ENCODE measurements around the gene MRPS31. TPM values are rescaled to one million over a fixed set of nuclear protein-coding genes. Genes with fewer than 3 reads are reported as not detected.

The MRPS31 gene
- polyA plus RNA-seq, 1 of the 3 experiments (the other 2 are of a cell fraction): 13.3 TPM

DNA sequence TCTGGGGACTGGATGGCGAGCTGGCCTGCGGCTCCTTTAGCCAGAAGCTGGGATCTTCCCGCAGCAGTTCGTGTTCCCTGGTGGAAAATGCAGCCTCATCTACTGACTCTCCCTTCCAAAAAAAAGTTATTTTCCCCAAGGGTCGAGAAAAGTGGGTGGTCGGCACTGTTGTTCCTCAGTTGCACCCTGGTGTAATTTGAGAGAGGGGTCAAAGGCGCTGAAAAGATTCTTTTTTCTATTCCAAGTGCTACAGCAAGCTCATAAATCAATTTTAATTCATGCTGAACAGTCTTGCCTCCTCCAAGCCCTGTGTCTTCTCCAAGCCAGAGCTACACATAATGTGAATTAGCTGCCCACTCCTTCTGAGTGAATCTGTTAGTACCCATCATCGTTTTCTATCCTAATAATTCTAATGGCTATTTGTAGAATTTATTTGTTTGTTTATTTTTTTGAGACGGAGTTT is 19.2 kb upstream of the MRPS31 start:
- Histone ChIP-seq H4K20me1 (ENCODE audit: insufficient read depth) (no peaks in the 10 kb centered on the region), H3K4me3 (ENCODE audit: low read depth in 2 of 2, low read length in 1 of 2) (peak overlapping the region; percentile 70 to 83), H3K27ac (ENCODE audit: low read depth in 2 of 2, low read length in 1 of 2) (peak overlapping the region; percentile 83 to 85), H3K9me2 (no peaks in the 10 kb centered on the region), H3K9ac (peak overlapping the region; percentile 89), H3K4me2 (peak overlapping the region; percentile 84), H2AFZ (ENCODE audit: low read depth) (peak overlapping the region; percentile 83; the same call in 1 of the 2 replicates), H3K4me1 (ENCODE audit: control insufficient read depth in 1 of 2, insufficient read depth in 2 of 2, low read depth in 1 of 2, low read length in 1 of 2) (peaks cover 0 to 11% of the 10 kb centered on the region in 2 experiments; a peak in 1 of 4 replicates), H3K79me2 (ENCODE audit: insufficient read depth) (peaks cover 31% of the 10 kb centered on the region), H3K9me3 (no peaks in the 10 kb centered on the region), H3K36me3 (replicated peaks in 1 of 2; ENCODE audit: control insufficient read depth in 1 of 2, insufficient read depth in 2 of 2, low read length in 1 of 2) (peaks cover 3 to 12% of the 10 kb centered on the region in 2 experiments), H3K27me3 (ENCODE audit: insufficient read depth) (no peaks in the 10 kb centered on the region), H3F3A (replicated peaks; ENCODE audit: insufficient read depth) (peaks cover 3% of the 10 kb centered on the region)
- POLR2A ChIA-PET: interaction anchor here (1.0 to 1.9 kb wide), 3 partner anchors 131 to 270 kb away, joined by 3 to 13 read pairs (median 3); no protein-coding TSS in a partner anchor
- WGBS (ENCODE audit: low lambda C conversion rate): 33% methylated on average over 5 of the region's 9 CpGs
- CTCF ChIA-PET: interaction anchor here (0.7 to 2.3 kb wide), 10 partner anchors 10 to 270 kb away, joined by 3 to 14 read pairs (median 5); partner anchors contain the start of gene WBP4
- TF ChIP-seq FOXM1 (IDR thresholded peaks at IDR 0.05; ENCODE audit: low read depth): no peak
- TF ChIP-seq, protein P1, sequence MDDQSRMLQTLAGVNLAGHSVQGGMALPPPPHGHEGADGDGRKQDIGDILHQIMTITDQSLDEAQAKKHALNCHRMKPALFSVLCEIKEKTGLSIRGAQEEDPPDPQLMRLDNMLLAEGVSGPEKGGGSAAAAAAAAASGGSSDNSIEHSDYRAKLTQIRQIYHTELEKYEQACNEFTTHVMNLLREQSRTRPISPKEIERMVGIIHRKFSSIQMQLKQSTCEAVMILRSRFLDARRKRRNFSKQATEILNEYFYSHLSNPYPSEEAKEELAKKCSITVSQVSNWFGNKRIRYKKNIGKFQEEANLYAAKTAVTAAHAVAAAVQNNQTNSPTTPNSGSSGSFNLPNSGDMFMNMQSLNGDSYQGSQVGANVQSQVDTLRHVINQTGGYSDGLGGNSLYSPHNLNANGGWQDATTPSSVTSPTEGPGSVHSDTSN (IDR thresholded peaks at IDR 0.05): no peak
- TF ChIP-seq TCF12 (IDR thresholded peaks at IDR 0.05): no peak
- no peak for TF ChIP-seq POLR2AphosphoS5 (IDR thresholded peaks at IDR 0.05; ENCODE audit: low read depth, low read length)
- TF ChIP-seq, protein P2, sequence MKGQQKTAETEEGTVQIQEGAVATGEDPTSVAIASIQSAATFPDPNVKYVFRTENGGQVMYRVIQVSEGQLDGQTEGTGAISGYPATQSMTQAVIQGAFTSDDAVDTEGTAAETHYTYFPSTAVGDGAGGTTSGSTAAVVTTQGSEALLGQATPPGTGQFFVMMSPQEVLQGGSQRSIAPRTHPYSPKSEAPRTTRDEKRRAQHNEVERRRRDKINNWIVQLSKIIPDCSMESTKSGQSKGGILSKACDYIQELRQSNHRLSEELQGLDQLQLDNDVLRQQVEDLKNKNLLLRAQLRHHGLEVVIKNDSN (IDR thresholded peaks at IDR 0.05; ENCODE audit: borderline replicate concordance, low read depth): no peak
- TF ChIP-seq JUND (IDR thresholded peaks at IDR 0.05): no peak
- peak; percentile 16 for DNase-seq

DNA sequence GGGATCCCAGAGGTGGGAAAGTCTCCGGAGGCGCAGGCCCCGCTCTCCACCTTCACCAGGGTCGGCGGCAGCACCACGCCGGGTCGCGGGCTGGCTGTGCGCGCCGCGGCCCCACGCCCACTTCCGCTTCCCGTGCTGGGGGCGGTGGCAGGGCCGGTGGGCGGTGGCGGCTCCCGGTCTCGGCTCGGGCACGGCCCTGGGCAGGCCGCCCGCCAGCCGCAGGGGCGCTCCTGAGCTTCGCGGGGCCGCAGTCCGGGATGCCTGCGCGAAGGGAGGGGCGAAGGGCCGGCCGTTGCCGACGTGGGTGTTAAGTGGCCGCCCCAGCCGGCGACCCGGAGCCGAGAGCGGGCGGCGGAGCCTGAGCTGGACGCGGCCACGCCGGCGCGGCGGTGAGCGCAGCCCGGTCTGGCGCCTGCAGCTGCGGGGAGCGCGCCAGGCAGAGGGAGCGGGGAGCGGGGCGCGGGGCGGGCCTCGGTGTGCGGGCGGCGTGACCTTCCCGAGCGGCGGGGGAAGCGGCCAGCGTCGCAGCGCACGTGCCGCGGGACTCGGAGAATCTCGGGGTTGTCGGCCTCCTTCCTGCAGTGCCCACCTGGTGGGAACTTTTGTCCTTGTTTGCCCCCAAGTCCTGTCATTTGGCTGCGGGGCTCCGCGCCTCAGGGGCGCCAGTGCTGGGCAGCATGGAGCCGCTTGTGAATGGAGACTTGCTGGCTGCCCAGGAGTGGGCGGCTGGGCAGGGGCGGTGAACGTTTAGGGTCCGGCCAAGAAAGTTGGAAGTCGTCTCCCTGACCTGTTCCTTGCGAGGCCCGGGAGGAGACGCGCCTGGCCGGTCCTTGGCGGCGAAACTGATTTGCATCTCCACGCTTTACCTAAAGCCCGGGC is 18.5 kb upstream of the MRPS31 start, which contains the start of gene SLC25A15:
Gene SLC25A15 (plus strand): TSS at position 337 of the 879 bp plus-strand sequence. CDS start 3,616 bp downstream, outside the sequence.
- Histone ChIP-seq H2AFZ (ENCODE audit: low read depth) (peak within 1 kb of the TSS; percentile 92), H3F3A (replicated peaks; ENCODE audit: insufficient read depth) (peaks cover 3% of the 10 kb centered on the region), H3K9me2 (no peaks in the 10 kb centered on the region), H3K27me3 (ENCODE audit: insufficient read depth) (no peaks in the 10 kb centered on the region), H3K79me2 (ENCODE audit: insufficient read depth) (peaks cover 31% of the 10 kb centered on the region), H3K4me3 (ENCODE audit: low read depth in 2 of 2, low read length in 1 of 2) (peak within 1 kb of the TSS; percentile 70 to 83), H3K9ac (peak within 1 kb of the TSS; percentile 89), H3K36me3 (replicated peaks in 1 of 2; ENCODE audit: control insufficient read depth in 1 of 2, insufficient read depth in 2 of 2, low read length in 1 of 2) (peaks cover 3 to 8% of the 10 kb centered on the region in 2 experiments), H3K27ac (ENCODE audit: low read depth in 2 of 2, low read length in 1 of 2) (peak within 1 kb of the TSS; percentile 83 to 85), H3K4me1 (ENCODE audit: control insufficient read depth in 1 of 2, insufficient read depth in 2 of 2, low read depth in 1 of 2, low read length in 1 of 2) (peaks cover 0 to 11% of the 10 kb centered on the region in 2 experiments; a peak in 1 of 4 replicates), H3K4me2 (peak within 1 kb of the TSS; percentile 84), H3K9me3 (no peaks in the 10 kb centered on the region), H4K20me1 (ENCODE audit: insufficient read depth) (no peaks in the 10 kb centered on the region)
- ChIA-PET POLR2A (interaction anchor here (0.6 to 1.9 kb wide), 8 partner anchors 8 to 271 kb away, joined by 3 to 13 read pairs (median 4); no protein-coding TSS in a partner anchor), CTCF (interaction anchor here (0.5 to 2.3 kb wide), 19 partner anchors 9 to 406 kb away, joined by 3 to 14 read pairs (median 4); partner anchors contain the start of gene WBP4)
- DNase-seq: peak; percentile 97
- WGBS (ENCODE audit: low lambda C conversion rate): 5% methylated on average over 16 of the region's 101 CpGs
- TF ChIP-seq FOXJ3 (CRISPR knock-in tag; IDR thresholded peaks at IDR 0.05): no peak
- TF ChIP-seq CHD2 (IDR thresholded peaks at IDR 0.05; ENCODE audit: low read length, partially characterized antibody): peak; percentile 36
- TF ChIP-seq, protein P3, sequence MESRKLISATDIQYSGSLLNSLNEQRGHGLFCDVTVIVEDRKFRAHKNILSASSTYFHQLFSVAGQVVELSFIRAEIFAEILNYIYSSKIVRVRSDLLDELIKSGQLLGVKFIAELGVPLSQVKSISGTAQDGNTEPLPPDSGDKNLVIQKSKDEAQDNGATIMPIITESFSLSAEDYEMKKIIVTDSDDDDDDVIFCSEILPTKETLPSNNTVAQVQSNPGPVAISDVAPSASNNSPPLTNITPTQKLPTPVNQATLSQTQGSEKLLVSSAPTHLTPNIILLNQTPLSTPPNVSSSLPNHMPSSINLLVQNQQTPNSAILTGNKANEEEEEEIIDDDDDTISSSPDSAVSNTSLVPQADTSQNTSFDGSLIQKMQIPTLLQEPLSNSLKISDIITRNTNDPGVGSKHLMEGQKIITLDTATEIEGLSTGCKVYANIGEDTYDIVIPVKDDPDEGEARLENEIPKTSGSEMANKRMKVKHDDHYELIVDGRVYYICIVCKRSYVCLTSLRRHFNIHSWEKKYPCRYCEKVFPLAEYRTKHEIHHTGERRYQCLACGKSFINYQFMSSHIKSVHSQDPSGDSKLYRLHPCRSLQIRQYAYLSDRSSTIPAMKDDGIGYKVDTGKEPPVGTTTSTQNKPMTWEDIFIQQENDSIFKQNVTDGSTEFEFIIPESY (IDR thresholded peaks at IDR 0.05; ENCODE audit: borderline replicate concordance, low read depth): no peak
- TF ChIP-seq EZH2phosphoT487 (IDR thresholded peaks at IDR 0.05; ENCODE audit: borderline replicate concordance, low read depth): no peak
- TF ChIP-seq, protein P1 (IDR thresholded peaks at IDR 0.05): no peak
- no peak for TF ChIP-seq JUND (IDR thresholded peaks at IDR 0.05)
- TF ChIP-seq ELF1 (IDR thresholded peaks at IDR 0.05): peak; percentile 47; the same call in 1 of the 2 replicates
- no peak for TF ChIP-seq NFIC (IDR thresholded peaks at IDR 0.05; ENCODE audit: borderline replicate concordance)
- no peak for TF ChIP-seq RXRA (IDR thresholded peaks at IDR 0.05; ENCODE audit: borderline replicate concordance, low read depth)
- TF ChIP-seq TAF1 (IDR thresholded peaks at IDR 0.05; ENCODE audit: borderline replicate concordance, low read depth, low read length): peak; percentile 60
- TF ChIP-seq SMC3 (IDR thresholded peaks at IDR 0.05; ENCODE audit: low read depth, low read length): peak; percentile 35; the same call in 1 of the 2 replicates
- TF ChIP-seq RAD21 (IDR thresholded peaks at IDR 0.05; ENCODE audit: low read length): peak; percentile 60
- no peak for TF ChIP-seq SIN3A (IDR thresholded peaks at IDR 0.05; ENCODE audit: borderline replicate concordance, low read depth, low read length)
- TF ChIP-seq, protein P4, sequence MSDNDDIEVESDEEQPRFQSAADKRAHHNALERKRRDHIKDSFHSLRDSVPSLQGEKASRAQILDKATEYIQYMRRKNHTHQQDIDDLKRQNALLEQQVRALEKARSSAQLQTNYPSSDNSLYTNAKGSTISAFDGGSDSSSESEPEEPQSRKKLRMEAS (IDR thresholded peaks at IDR 0.05; ENCODE audit: low read depth): peak; percentile 85
- TF ChIP-seq YY1 (IDR thresholded peaks at IDR 0.05; ENCODE audit: low read depth): no peak
- TF ChIP-seq RFX5 (IDR thresholded peaks at IDR 0.05; ENCODE audit: low read length): no peak
